Cardiac muscle cell (in vitro differentiated cells and primary cell): ENCODE results near the gene TPP2. TPM values are rescaled to one million over a fixed set of nuclear protein-coding genes. Genes with fewer than 3 reads are reported as not detected.

ENCODE experiments used
- DNase-seq, 2 donors: peaks; one replicate each; pipeline versions ENCODE4 v3.0.0 to v3.0.0-alpha.2; 2010 to 2017; ENCODE audit warnings: low read depth in 1 of 2, low spot score in 1 of 2
- H3K27ac ChIP-seq: fragments of 200-600 bp; sonication (generic); 2 replicates; pipeline ENCODE4 v1.5.1; 2016
- H3K27me3 ChIP-seq: fragments of 200-600 bp; sonication (generic); 2 replicates; pipeline ENCODE4 v1.6.0; 2016; ENCODE audit warnings: control low read depth
- H3K36me3 ChIP-seq: fragments of 200-600 bp; sonication (generic); 2 replicates; pipeline ENCODE4 v1.5.1; 2016; ENCODE audit warnings: control low read depth
- H3K4me1 ChIP-seq: fragments of 200-600 bp; sonication (generic); 2 replicates; pipeline ENCODE4 v1.8.1; 2017; ENCODE audit warnings: low read depth, mild to moderate bottlenecking, mixed run types
- H3K4me3 ChIP-seq: fragments of 200-600 bp; sonication (generic); 2 replicates; pipeline ENCODE4 v1.5.1; 2016; ENCODE audit warnings: mild to moderate bottlenecking
- H3K9me3 ChIP-seq: fragments of 200-600 bp; sonication (generic); 2 replicates; pipeline ENCODE4 v1.5.1; 2017; ENCODE audit warnings: low read depth, mild to moderate bottlenecking, control low read depth
- CTCF ChIP-seq: IDR thresholded peaks from 2 replicates; pipeline ENCODE4 v1.5.1; 2012; ENCODE audit warnings: low read depth, mild to moderate bottlenecking, low read length
- polyA plus RNA-seq: library from polyadenylated mRNA; unstranded; fragments of >200 nt; fragmentation: Nextera tagmentation; extraction: Ambion mirVana; gene quantifications from 2 replicates; pipeline ENCODE4 v1.2.1, GENCODE V29; 2016
- total RNA-seq: library from RNA; depleted of rRNA; stranded (reverse); fragments of >200 nt; gene quantifications from 2 replicates; pipeline ENCODE4 v1.2.3, GENCODE V29; 2016

Gene TPP2
- total and polyA plus RNA-seq, 2 experiments from 2014 or later: 19.3 to 30.6 TPM

- no peak overlapping the region for H3K4me3 ChIP-seq
- H3K9me3 ChIP-seq: no peaks in the 10 kb centered on the region
- H3K27ac ChIP-seq: peak overlapping the region; percentile 37
- H3K27me3 ChIP-seq: no peaks in the 10 kb centered on the region
- H3K4me1 ChIP-seq: peaks cover 13% of the 10 kb centered on the region
- TF ChIP-seq CTCF: no peak
- peak in 1 of 2 donors; percentile 60 for DNase-seq
- peaks cover 48% of the 10 kb centered on the region for H3K36me3 ChIP-seq
Observed at GRCh38 chr13:102626928-102627327, 30.1 kb downstream of the TPP2 start.

GRCh38 chr13:102628559-102628958 is 31.8 kb downstream of the TPP2 start:
- DNase-seq: no peak
- peaks cover 41% of the 10 kb centered on the region for H3K36me3 ChIP-seq
- peaks cover 13% of the 10 kb centered on the region for H3K4me1 ChIP-seq
- no peak overlapping the region for H3K4me3 ChIP-seq
- H3K27me3 ChIP-seq: no peaks in the 10 kb centered on the region
- no peak for TF ChIP-seq CTCF
- no peaks in the 10 kb centered on the region for H3K9me3 ChIP-seq
- peak overlapping the region; percentile 37 for H3K27ac ChIP-seq

GRCh38 chr13:102631198-102631597 is 34.4 kb downstream of the TPP2 start:
- no peak overlapping the region for H3K4me3 ChIP-seq
- no peak for DNase-seq
- H3K27me3 ChIP-seq: no peaks in the 10 kb centered on the region
- H3K4me1 ChIP-seq: peaks cover 13% of the 10 kb centered on the region
- no peaks in the 10 kb centered on the region for H3K9me3 ChIP-seq
- H3K27ac ChIP-seq: no peak overlapping the region
- H3K36me3 ChIP-seq: peaks cover 47% of the 10 kb centered on the region
- no peak for TF ChIP-seq CTCF

- Histone ChIP-seq H3K9me3 (no peaks in the 10 kb centered on the region), H3K27ac (peak overlapping the region; percentile 15), H3K27me3 (no peaks in the 10 kb centered on the region), H3K4me3 (no peak overlapping the region), H3K4me1 (peaks cover 5% of the 10 kb centered on the region), H3K36me3 (peaks cover 58% of the 10 kb centered on the region)
- no peak for DNase-seq
- no peak for TF ChIP-seq CTCF
Observed at GRCh38 chr13:102638741-102639140, 42.0 kb downstream of the TPP2 start.

- H3K9me3 ChIP-seq: no peaks in the 10 kb centered on the region
- no peak for DNase-seq
- no peak overlapping the region for H3K4me3 ChIP-seq
- no peaks in the 10 kb centered on the region for H3K27me3 ChIP-seq
- no peak for TF ChIP-seq CTCF
- H3K36me3 ChIP-seq: peaks cover 67% of the 10 kb centered on the region
- H3K4me1 ChIP-seq: peaks cover 5% of the 10 kb centered on the region
- no peak overlapping the region for H3K27ac ChIP-seq
Observed at GRCh38 chr13:102642029-102642428, 45.2 kb downstream of the TPP2 start.

GRCh38 chr13:102642475-102642874 is 45.7 kb downstream of the TPP2 start:
- TF ChIP-seq CTCF: no peak
- DNase-seq: no peak
- peaks cover 5% of the 10 kb centered on the region for H3K4me1 ChIP-seq
- no peaks in the 10 kb centered on the region for H3K9me3 ChIP-seq
- peaks cover 67% of the 10 kb centered on the region for H3K36me3 ChIP-seq
- no peaks in the 10 kb centered on the region for H3K27me3 ChIP-seq
- H3K4me3 ChIP-seq: no peak overlapping the region
- peak overlapping the region; percentile 5 for H3K27ac ChIP-seq
